ENCODE results near the gene MARCHF4. TPM values are rescaled to one million over a fixed set of nuclear protein-coding genes. Genes with fewer than 3 reads are reported as not detected.

The MARCHF4 gene
- total and polyA plus RNA-seq, 2 donors (not counting 1 experiment from before 2014, with no cell fraction given) = 1.3 to 3.6 TPM

DNA sequence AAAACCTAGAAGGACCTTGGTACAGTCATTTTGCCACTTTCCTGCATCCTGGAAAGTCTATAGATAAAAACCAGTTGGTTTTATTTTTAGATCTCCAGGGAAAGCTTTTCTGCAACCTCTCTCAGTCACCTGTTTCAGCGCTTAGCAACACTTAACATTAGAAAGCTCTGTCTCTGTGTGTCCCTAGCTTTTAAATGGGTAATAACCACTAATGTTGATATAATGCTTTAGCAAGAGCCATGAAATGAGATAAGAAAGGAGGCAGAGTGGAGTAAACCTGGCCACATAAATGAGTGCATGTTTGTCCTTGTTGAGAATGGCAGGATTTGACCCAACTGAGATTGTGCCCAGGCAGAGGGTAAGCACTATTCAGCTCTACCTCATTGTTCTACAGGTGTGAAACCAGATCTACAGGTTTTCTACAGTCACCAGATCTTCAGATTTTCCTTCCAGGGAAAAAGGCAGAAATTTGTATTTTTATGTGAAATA, 44.8 kb downstream of the MARCHF4 start:
- Histone ChIP-seq H3K4me2 (ENCODE audit: extremely low read depth, insufficient read depth, low read length) (no peak overlapping the region), H3K27ac (ENCODE audit: insufficient read depth, low read length) (no peak overlapping the region), H4K20me1 (ENCODE audit: control insufficient read depth, extremely low read depth, insufficient read depth, low read length) (no peaks in the 10 kb centered on the region), H3K9me3 (ENCODE audit: control insufficient read depth, insufficient read depth, low read depth, low read length) (no peaks in the 10 kb centered on the region), H3K4me1 (ENCODE audit: control insufficient read depth, extremely low read depth, insufficient read depth, low read length) (no peaks in the 10 kb centered on the region), H3K9ac (ENCODE audit: insufficient read depth, low read length) (no peak overlapping the region), H3K4me3 (replicated peaks in 1 of 4; ENCODE audit: control extremely low read depth in 1 of 4, insufficient read depth in 1 of 4, low read depth in 3 of 4, low read length in 4 of 4) (no peak overlapping the region), H3K79me2 (ENCODE audit: control insufficient read depth, insufficient read depth, low read length) (no peaks in the 10 kb centered on the region), H3K27me3 (ENCODE audit: control insufficient read depth, insufficient read depth, low read length) (no peaks in the 10 kb centered on the region), H3K36me3 (ENCODE audit: control insufficient read depth, insufficient read depth, low read length) (no peaks in the 10 kb centered on the region), H2AFZ (ENCODE audit: low read length) (no peak overlapping the region)
- TF ChIP-seq, protein P1, sequence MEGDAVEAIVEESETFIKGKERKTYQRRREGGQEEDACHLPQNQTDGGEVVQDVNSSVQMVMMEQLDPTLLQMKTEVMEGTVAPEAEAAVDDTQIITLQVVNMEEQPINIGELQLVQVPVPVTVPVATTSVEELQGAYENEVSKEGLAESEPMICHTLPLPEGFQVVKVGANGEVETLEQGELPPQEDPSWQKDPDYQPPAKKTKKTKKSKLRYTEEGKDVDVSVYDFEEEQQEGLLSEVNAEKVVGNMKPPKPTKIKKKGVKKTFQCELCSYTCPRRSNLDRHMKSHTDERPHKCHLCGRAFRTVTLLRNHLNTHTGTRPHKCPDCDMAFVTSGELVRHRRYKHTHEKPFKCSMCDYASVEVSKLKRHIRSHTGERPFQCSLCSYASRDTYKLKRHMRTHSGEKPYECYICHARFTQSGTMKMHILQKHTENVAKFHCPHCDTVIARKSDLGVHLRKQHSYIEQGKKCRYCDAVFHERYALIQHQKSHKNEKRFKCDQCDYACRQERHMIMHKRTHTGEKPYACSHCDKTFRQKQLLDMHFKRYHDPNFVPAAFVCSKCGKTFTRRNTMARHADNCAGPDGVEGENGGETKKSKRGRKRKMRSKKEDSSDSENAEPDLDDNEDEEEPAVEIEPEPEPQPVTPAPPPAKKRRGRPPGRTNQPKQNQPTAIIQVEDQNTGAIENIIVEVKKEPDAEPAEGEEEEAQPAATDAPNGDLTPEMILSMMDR (conservative IDR thresholded peaks at IDR 0.05 in 1 of 2, IDR thresholded peaks at IDR 0.05 in 1 of 2; ENCODE audit: low read depth in 1 of 2, low read length in 2 of 2) = no peak
- no peak for TF ChIP-seq EZH2 (IDR thresholded peaks at IDR 0.05; ENCODE audit: low read length, missing control alignments)
- DNase-seq (ENCODE audit: low read depth in 2 of 2) = no peak

Other genes starting within 250 kb of the MARCHF4 start
- 11.8 and 25.1 TPM in 2 replicates for gene SMARCAL1, start 40.0 kb upstream of the MARCHF4 start, total RNA-seq
- gene SMARCAL1, start 40.0 kb upstream of the MARCHF4 start, polyA plus RNA-seq = 21.5 and 29.0 TPM in 2 replicates
- gene RPL37A, start 126.4 kb upstream of the MARCHF4 start, total RNA-seq = 3,233 and 3,423 TPM in 2 replicates
- 1,592 and 1,688 TPM in 2 replicates for gene RPL37A, start 126.4 kb upstream of the MARCHF4 start, polyA plus RNA-seq